GM12892 (cell line): ENCODE data around the gene ANXA6.

Source experiments
- POLR2A ChIP-seq: IDR thresholded peaks from 2 replicates; pipeline ENCODE4 v1.6.1; 2011; ENCODE audit warnings: low read depth, low read length, control low read depth
- POLR2AphosphoS5 ChIP-seq: IDR thresholded peaks from 2 replicates; pipeline ENCODE4 v1.6.1; 2011; ENCODE audit warnings: low read depth, low read length, control low read depth

- TF ChIP-seq POLR2AphosphoS5, result no peak
- no peak for TF ChIP-seq POLR2A
Observed at GRCh38 chr5:151055336-151055735, 102.2 kb downstream of the ANXA6 start.
